ENCODE data around the gene PPP1R2. TPM values are rescaled to one million over a fixed set of nuclear protein-coding genes. Genes with fewer than 3 reads are reported as not detected.
A peak's percentile ranks its signal among the peaks of the same experiment; 100 is the strongest.

The PPP1R2 gene
- total RNA-seq, 1 experiment from 2014 or later = 40.3 TPM

GRCh38 chr3:195553268-195553667 is 10.1 kb upstream of the PPP1R2 start:
- Histone ChIP-seq H3K4me3 (no peak overlapping the region), H3K4me1 (no peaks in the 10 kb centered on the region), H3K36me3 (no peaks in the 10 kb centered on the region), H3K27ac (no peak overlapping the region), H3K9me3 (replicated peaks) (no peaks in the 10 kb centered on the region), H3K27me3 (no peaks in the 10 kb centered on the region)
- DNase-seq = no peak

GRCh38 chr3:195551381-195551978 is 8.4 kb upstream of the PPP1R2 start:
- 0 out of 2 replicates have a peak, but pooled peaks cover under 1% of the 10 kb centered on the region for H3K4me1 ChIP-seq
- peak in 1 of 2 experiments; percentile 10 for DNase-seq
- H3K9me3 ChIP-seq (replicated peaks) = no peaks in the 10 kb centered on the region
- no peaks in the 10 kb centered on the region for H3K36me3 ChIP-seq
- H3K4me3 ChIP-seq = no peak overlapping the region
- H3K27me3 ChIP-seq = no peaks in the 10 kb centered on the region
- no peak overlapping the region for H3K27ac ChIP-seq

GRCh38 chr3:195550723-195551122 is 7.6 kb upstream of the PPP1R2 start:
- Histone ChIP-seq H3K9me3 (replicated peaks) (no peaks in the 10 kb centered on the region), H3K36me3 (no peaks in the 10 kb centered on the region), H3K4me3 (no peak overlapping the region), H3K27ac (no peak overlapping the region), H3K4me1 (0 out of 2 replicates have a peak, but pooled peaks cover 5% of the 10 kb centered on the region), H3K27me3 (no peaks in the 10 kb centered on the region)
- DNase-seq = no peak

- H3K36me3 ChIP-seq = no peaks in the 10 kb centered on the region
- DNase-seq = no peak
- no peaks in the 10 kb centered on the region for H3K27me3 ChIP-seq
- no peaks in the 10 kb centered on the region for H3K9me3 ChIP-seq (replicated peaks)
- no peak overlapping the region for H3K4me3 ChIP-seq
- H3K4me1 ChIP-seq = 0 out of 2 replicates have a peak, but pooled peaks cover 5% of the 10 kb centered on the region
- H3K27ac ChIP-seq = no peak overlapping the region
These were observed 6.9 kb upstream of the PPP1R2 start for GRCh38 chr3:195549931-195550519.

GRCh38 chr3:195548987-195549386 is 5.9 kb upstream of the PPP1R2 start:
- Histone ChIP-seq H3K4me1 (0 out of 2 replicates have a peak, but pooled peaks cover 5% of the 10 kb centered on the region), H3K4me3 (no peak overlapping the region), H3K9me3 (replicated peaks) (no peaks in the 10 kb centered on the region), H3K27ac (no peak overlapping the region), H3K27me3 (no peaks in the 10 kb centered on the region), H3K36me3 (no peaks in the 10 kb centered on the region)
- no peak for DNase-seq

- H3K27me3 ChIP-seq = no peaks in the 10 kb centered on the region
- no peak overlapping the region for H3K27ac ChIP-seq
- no peak for DNase-seq
- no peaks in the 10 kb centered on the region for H3K9me3 ChIP-seq (replicated peaks)
- 0 out of 2 replicates have a peak, but pooled peaks cover 5% of the 10 kb centered on the region for H3K4me1 ChIP-seq
- H3K4me3 ChIP-seq = no peak overlapping the region
- H3K36me3 ChIP-seq = no peaks in the 10 kb centered on the region
These were observed 5.4 kb upstream of the PPP1R2 start for GRCh38 chr3:195548501-195548900.

- no peak for DNase-seq
- no peak overlapping the region for H3K27ac ChIP-seq
- 0 out of 2 replicates have a peak, but pooled peaks cover 5% of the 10 kb centered on the region for H3K4me1 ChIP-seq
- no peak overlapping the region for H3K4me3 ChIP-seq
- no peaks in the 10 kb centered on the region for H3K27me3 ChIP-seq
- H3K9me3 ChIP-seq (replicated peaks) = no peaks in the 10 kb centered on the region
- H3K36me3 ChIP-seq = no peaks in the 10 kb centered on the region
These were observed 4.9 kb upstream of the PPP1R2 start for GRCh38 chr3:195548006-195548405.

GRCh38 chr3:195546130-195546560 is 3.0 kb upstream of the PPP1R2 start:
- Histone ChIP-seq H3K27me3 (no peaks in the 10 kb centered on the region), H3K9me3 (replicated peaks) (no peaks in the 10 kb centered on the region), H3K27ac (no peak overlapping the region), H3K36me3 (no peaks in the 10 kb centered on the region), H3K4me3 (no peak overlapping the region), H3K4me1 (peaks cover 8% of the 10 kb centered on the region; the same call in 1 of the 2 replicates)
- peak in 1 of 2 experiments; percentile 20 for DNase-seq

- Histone ChIP-seq H3K27ac (no peak overlapping the region), H3K27me3 (no peaks in the 10 kb centered on the region), H3K36me3 (no peaks in the 10 kb centered on the region), H3K4me3 (no peak overlapping the region), H3K4me1 (peaks cover 8% of the 10 kb centered on the region; the same call in 1 of the 2 replicates), H3K9me3 (replicated peaks) (no peaks in the 10 kb centered on the region)
- DNase-seq = peak; percentile 15 to 34
These were observed 1.5 kb upstream of the PPP1R2 start for GRCh38 chr3:195544634-195545033.

- H3K4me3 ChIP-seq = peak overlapping the region; percentile 97
- DNase-seq = peak in 1 of 2 experiments; percentile 8
- H3K36me3 ChIP-seq = no peaks in the 10 kb centered on the region
- H3K27me3 ChIP-seq = no peaks in the 10 kb centered on the region
- H3K9me3 ChIP-seq (replicated peaks) = no peaks in the 10 kb centered on the region
- H3K4me1 ChIP-seq = peaks cover 8% of the 10 kb centered on the region; the same call in 1 of the 2 replicates
- H3K27ac ChIP-seq = no peak overlapping the region
These were observed 1.1 kb upstream of the PPP1R2 start for GRCh38 chr3:195544230-195544536.

- H3K36me3 ChIP-seq = no peaks in the 10 kb centered on the region
- no peaks in the 10 kb centered on the region for H3K9me3 ChIP-seq (replicated peaks)
- H3K4me1 ChIP-seq = peaks cover 8% of the 10 kb centered on the region; the same call in 1 of the 2 replicates
- peak; percentile 14 to 45 for DNase-seq
- H3K4me3 ChIP-seq = peak overlapping the region; percentile 97
- no peak overlapping the region; the same call in 1 of the 2 replicates for H3K27ac ChIP-seq
- no peaks in the 10 kb centered on the region for H3K27me3 ChIP-seq
These were observed 540 bp upstream of the PPP1R2 start for GRCh38 chr3:195543500-195544229.

GRCh38 chr3:195542316-195542697 is 818 bp downstream of the PPP1R2 start:
- Histone ChIP-seq H3K4me1 (peaks cover 8% of the 10 kb centered on the region; the same call in 1 of the 2 replicates), H3K9me3 (replicated peaks) (no peaks in the 10 kb centered on the region), H3K27ac (no peak overlapping the region; the same call in 1 of the 2 replicates), H3K36me3 (no peaks in the 10 kb centered on the region), H3K27me3 (no peaks in the 10 kb centered on the region), H3K4me3 (peak overlapping the region; percentile 97)
- DNase-seq = peak in 1 of 2 experiments; percentile 25

GRCh38 chr3:195540511-195540910 is 2.6 kb downstream of the PPP1R2 start:
- H3K36me3 ChIP-seq = no peaks in the 10 kb centered on the region
- no peaks in the 10 kb centered on the region for H3K27me3 ChIP-seq
- peaks cover 3% of the 10 kb centered on the region; the same call in 1 of the 2 replicates for H3K4me1 ChIP-seq
- H3K4me3 ChIP-seq = no peak overlapping the region
- DNase-seq = no peak
- H3K27ac ChIP-seq = no peak overlapping the region
- H3K9me3 ChIP-seq (replicated peaks) = no peaks in the 10 kb centered on the region

GRCh38 chr3:195540027-195540426 is 3.1 kb downstream of the PPP1R2 start:
- DNase-seq = no peak
- no peak overlapping the region for H3K27ac ChIP-seq

GRCh38 chr3:195539479-195539878 is 3.6 kb downstream of the PPP1R2 start:
- Histone ChIP-seq H3K36me3 (no peaks in the 10 kb centered on the region), H3K27me3 (no peaks in the 10 kb centered on the region), H3K4me1 (peaks cover 3% of the 10 kb centered on the region; the same call in 1 of the 2 replicates), H3K9me3 (replicated peaks) (no peaks in the 10 kb centered on the region), H3K4me3 (no peak overlapping the region), H3K27ac (no peak overlapping the region)
- no peak for DNase-seq

More at GRCh38 chr3:195540027-195540426, 3.1 kb downstream of the PPP1R2 start:
- Histone ChIP-seq H3K27me3 (no peaks in the 10 kb centered on the region), H3K9me3 (replicated peaks) (no peaks in the 10 kb centered on the region), H3K4me1 (peaks cover 3% of the 10 kb centered on the region; the same call in 1 of the 2 replicates), H3K36me3 (no peaks in the 10 kb centered on the region), H3K4me3 (no peak overlapping the region)

All from SJCRH30 (cell line).